Peyer's patch (tissue), 4 donors: ENCODE measurements around the gene CSNK2A1. TPM values are rescaled to one million over a fixed set of nuclear protein-coding genes. Genes with fewer than 3 reads are reported as not detected.

ENCODE experiments used
- DNase-seq, 3 donors: peaks; one replicate each; pipeline ENCODE4 v3.0.0-alpha.2; 2017 to 2019
- H3K27ac ChIP-seq, 4 donors: fragments of 200-600 bp; sonication (generic); one replicate each; pipeline ENCODE4 v1.5.1; 2016 to 2019
- H3K27me3 ChIP-seq, 2 donors: fragments of 200-600 bp; sonication (generic); one replicate each; pipeline ENCODE4 v1.5.1; 2019
- H3K36me3 ChIP-seq, 3 donors: fragments of 200-600 bp; sonication (generic); one replicate each; pipeline ENCODE4 v1.5.1; 2016 to 2019
- H3K4me1 ChIP-seq, 4 donors: fragments of 200-600 bp; sonication (generic); one replicate each; pipeline ENCODE4 v1.5.1; 2016 to 2019
- H3K4me3 ChIP-seq, 4 donors: fragments of 200-600 bp; sonication (generic); 1 replicate in 3 of 4; 2 replicates in 1 of 4; pipeline ENCODE4 v1.5.1; 2016 to 2019; ENCODE audit warnings: mild to moderate bottlenecking in 1 of 4
- H3K9me3 ChIP-seq, 4 donors: fragments of 200-600 bp; sonication (generic); one replicate each; pipeline ENCODE4 v1.5.1; 2016 to 2019; ENCODE audit warnings: mild to moderate bottlenecking in 1 of 4
- POLR2A ChIP-seq, 2 donors: fragments of 450-650 bp; IDR thresholded peaks; one replicate each; pipeline ENCODE4 v1.5.1; 2017; ENCODE audit warnings: antibody characterized with exemption in 2 of 2, mild to moderate bottlenecking in 2 of 2, moderate library complexity in 2 of 2
- total RNA-seq, 4 donors: library from RNA; depleted of rRNA; stranded (reverse); fragments of >200 nt; gene quantifications; one replicate each; pipeline ENCODE4 v1.1.0, GENCODE V29; 2016
- TF ChIP-seq, protein P1 (sequence below), 6 experiments: fragments of 450-650 bp in 4 of 6; fragments of 200-600 bp in 2 of 6; sonication (generic) in 1 of 6; IDR thresholded peaks; one replicate each; pipeline ENCODE4 v1.5.1; 2017 to 2019; ENCODE audit warnings: antibody characterized with exemption in 6 of 6, mild to moderate bottlenecking in 3 of 6, moderate library complexity in 1 of 6

The CSNK2A1 gene
- total RNA-seq, 4 donors from 2014 or later: 60.2 to 105 (median 97.3) TPM

DNA sequence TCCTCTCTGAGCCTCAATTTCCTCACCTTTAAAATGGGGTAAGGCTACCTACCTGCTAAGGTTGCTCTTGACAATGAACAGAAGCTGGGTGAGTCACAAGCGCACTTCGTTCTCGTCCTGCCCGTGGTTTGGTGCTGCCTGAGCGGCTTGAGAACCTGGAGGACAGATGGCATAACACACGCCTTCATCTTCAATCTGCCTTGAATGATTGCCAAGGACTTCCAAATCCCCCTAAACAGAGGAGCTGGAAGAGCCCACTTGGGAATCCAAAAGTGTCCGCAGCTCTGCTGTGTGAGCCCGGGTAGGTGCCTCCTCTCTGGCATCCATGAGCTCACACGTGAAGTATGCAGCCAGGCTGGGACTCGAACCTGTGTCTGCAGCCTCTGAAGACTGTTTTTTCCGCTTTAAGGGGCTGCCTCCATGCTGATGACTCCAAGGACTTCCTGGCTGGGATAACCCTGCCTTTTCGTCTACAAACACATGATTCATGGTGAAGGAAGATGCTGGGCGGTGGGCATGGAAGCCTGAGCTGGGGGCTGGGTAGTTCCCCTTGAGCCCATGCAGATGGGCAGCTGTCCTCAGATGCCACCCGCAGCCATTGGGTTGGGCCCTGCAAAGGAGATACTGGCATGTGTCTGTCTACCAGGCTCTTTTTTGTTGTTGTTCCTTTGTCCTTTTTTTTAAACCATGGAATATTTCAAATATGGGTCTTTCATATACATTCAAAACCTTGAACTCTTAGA, 25.3 kb upstream of the CSNK2A1 start:
- H3K27ac ChIP-seq: no peak overlapping the region
- no peaks in the 10 kb centered on the region for H3K9me3 ChIP-seq
- H3K36me3 ChIP-seq: no peaks in the 10 kb centered on the region
- no peak for TF ChIP-seq POLR2A (IDR thresholded peaks at IDR 0.05)
- TF ChIP-seq, protein P1, sequence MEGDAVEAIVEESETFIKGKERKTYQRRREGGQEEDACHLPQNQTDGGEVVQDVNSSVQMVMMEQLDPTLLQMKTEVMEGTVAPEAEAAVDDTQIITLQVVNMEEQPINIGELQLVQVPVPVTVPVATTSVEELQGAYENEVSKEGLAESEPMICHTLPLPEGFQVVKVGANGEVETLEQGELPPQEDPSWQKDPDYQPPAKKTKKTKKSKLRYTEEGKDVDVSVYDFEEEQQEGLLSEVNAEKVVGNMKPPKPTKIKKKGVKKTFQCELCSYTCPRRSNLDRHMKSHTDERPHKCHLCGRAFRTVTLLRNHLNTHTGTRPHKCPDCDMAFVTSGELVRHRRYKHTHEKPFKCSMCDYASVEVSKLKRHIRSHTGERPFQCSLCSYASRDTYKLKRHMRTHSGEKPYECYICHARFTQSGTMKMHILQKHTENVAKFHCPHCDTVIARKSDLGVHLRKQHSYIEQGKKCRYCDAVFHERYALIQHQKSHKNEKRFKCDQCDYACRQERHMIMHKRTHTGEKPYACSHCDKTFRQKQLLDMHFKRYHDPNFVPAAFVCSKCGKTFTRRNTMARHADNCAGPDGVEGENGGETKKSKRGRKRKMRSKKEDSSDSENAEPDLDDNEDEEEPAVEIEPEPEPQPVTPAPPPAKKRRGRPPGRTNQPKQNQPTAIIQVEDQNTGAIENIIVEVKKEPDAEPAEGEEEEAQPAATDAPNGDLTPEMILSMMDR (IDR thresholded peaks at IDR 0.05): no peak
- H3K4me3 ChIP-seq: no peak overlapping the region
- peak in 1 of 3 donors; percentile 27 for DNase-seq
- H3K27me3 ChIP-seq: peaks cover 0 to 6% of the 10 kb centered on the region in 2 donors
- no peaks in the 10 kb centered on the region for H3K4me1 ChIP-seq

DNA sequence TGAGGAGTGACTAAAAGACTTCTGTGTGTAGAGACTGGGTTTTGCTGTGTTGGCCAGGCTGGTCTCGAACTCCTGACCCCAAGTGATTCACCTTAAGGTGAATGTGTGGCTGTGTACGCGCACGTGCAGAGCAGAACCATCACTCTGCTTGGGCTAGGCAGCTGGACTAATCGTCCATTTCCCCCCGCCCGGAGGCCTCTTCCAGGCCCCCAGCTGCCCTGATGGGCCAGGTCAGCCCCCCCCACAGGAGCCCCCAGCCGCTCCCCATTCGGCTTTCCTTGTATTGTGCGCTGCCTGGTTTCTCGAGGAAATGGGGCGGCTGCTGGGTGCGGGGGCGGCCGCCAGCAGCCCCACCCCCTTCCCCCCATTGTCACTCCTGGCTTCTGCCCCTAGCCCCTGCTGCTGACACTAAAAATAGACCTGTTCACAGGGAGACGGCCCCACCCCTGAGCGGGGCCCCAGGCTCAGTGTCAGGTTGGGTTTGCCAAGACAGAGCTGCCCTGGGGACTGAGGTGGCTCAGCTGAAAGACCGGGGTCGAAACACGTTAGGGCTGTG, 24.6 kb upstream of the CSNK2A1 start:
- TF ChIP-seq, protein P1 (IDR thresholded peaks at IDR 0.05): no peak
- no peak for TF ChIP-seq POLR2A (IDR thresholded peaks at IDR 0.05)
- H3K27ac ChIP-seq: no peak overlapping the region
- peak in 1 of 3 donors; percentile 23 for DNase-seq
- no peaks in the 10 kb centered on the region for H3K36me3 ChIP-seq
- peaks cover 0 to 6% of the 10 kb centered on the region in 2 donors for H3K27me3 ChIP-seq
- H3K9me3 ChIP-seq: no peaks in the 10 kb centered on the region
- H3K4me3 ChIP-seq: no peak overlapping the region
- no peaks in the 10 kb centered on the region for H3K4me1 ChIP-seq

DNA sequence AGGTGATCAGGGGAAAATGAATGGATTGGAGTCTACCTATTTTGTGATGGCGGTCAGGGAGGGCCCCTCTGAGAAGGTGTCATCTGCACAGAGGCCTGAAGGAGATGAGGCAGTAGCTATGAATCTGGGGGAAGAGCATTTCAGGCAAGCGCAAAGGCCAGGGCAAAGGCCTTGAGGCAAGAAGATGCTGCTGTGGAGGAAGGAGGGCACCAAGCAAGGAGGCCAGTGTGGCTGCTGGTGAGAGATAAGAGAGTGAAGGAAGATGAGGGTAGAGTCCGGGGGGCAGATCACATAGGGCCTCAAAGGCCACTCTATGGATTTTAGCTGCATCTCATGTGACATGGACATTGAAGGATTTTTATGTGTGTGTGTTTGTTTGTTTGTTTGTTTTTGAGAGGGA, 20.6 kb upstream of the CSNK2A1 start:
- no peak overlapping the region for H3K4me3 ChIP-seq
- H3K36me3 ChIP-seq: no peaks in the 10 kb centered on the region
- peaks cover 0 to 6% of the 10 kb centered on the region in 2 donors for H3K27me3 ChIP-seq
- TF ChIP-seq, protein P1 (IDR thresholded peaks at IDR 0.05): no peak
- no peak for TF ChIP-seq POLR2A (IDR thresholded peaks at IDR 0.05)
- no peaks in the 10 kb centered on the region for H3K9me3 ChIP-seq
- DNase-seq: peak in 1 of 3 donors; percentile 18
- no peaks in the 10 kb centered on the region for H3K4me1 ChIP-seq
- no peak overlapping the region for H3K27ac ChIP-seq

DNA sequence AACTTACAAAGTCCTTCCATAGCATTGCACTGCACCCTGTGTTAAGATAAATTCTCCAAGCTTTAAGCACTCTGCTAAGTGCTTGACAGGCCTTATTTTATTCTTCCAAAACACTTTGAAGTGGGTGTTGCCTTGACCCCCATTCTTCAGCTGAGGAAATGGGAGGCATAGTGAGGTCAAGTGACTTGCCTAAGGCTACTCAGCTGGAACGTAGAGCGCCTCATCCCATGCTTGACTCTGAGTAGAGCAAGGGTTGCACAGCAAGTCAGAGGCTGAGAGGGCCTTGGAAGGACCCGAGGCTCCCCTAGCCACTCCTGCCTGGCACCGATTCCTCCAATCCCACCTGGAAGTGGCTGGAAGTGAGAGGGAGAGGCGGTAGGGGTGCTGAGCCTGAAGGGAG, 19.6 kb upstream of the CSNK2A1 start:
- H3K4me1 ChIP-seq: no peaks in the 10 kb centered on the region
- no peak for DNase-seq
- no peak overlapping the region for H3K4me3 ChIP-seq
- H3K27me3 ChIP-seq: peaks cover 0 to 4% of the 10 kb centered on the region in 2 donors
- TF ChIP-seq, protein P1 (IDR thresholded peaks at IDR 0.05): no peak
- TF ChIP-seq POLR2A (IDR thresholded peaks at IDR 0.05): no peak
- H3K36me3 ChIP-seq: no peaks in the 10 kb centered on the region
- H3K9me3 ChIP-seq: no peaks in the 10 kb centered on the region
- no peak overlapping the region for H3K27ac ChIP-seq

DNA sequence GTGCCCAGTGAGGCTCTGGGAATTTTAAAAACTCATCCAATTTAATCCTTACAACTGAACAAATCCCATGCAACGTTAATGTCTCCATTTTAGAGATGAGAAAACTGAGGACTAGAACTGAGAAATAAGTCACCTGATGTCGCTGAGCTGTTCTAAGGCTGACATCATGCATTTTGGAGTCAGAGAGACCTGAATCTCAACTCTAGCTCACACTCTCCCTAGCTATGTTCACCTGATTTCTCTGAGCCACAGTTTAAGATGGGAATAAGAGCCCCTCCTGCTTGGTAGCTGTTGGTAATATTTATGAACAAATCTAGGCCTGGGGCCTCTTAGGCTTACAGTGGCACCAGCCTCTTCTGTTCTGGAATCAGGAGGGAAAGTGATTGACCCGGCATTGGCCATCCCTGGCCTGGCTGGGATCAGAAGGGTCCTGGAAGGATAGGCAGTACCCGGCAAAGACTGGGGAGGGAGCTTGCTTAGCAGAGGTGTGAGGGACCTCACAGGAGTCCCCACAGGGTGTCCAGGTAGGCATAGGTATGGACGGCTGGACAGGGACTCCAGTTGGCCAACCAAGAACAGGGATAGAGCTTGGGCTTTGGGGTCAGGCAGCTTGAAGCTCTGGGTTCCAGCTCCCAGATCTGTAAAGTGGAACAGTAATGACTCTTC, 18.8 kb upstream of the CSNK2A1 start:
- H3K27me3 ChIP-seq: no peaks in the 10 kb centered on the region
- DNase-seq: peak in 1 of 3 donors; percentile 18

More for the DNA sequence above, 18.8 kb upstream of the CSNK2A1 start:
- H3K4me1 ChIP-seq: no peaks in the 10 kb centered on the region
- TF ChIP-seq POLR2A (IDR thresholded peaks at IDR 0.05): no peak
- TF ChIP-seq, protein P1 (IDR thresholded peaks at IDR 0.05): no peak
- H3K9me3 ChIP-seq: no peaks in the 10 kb centered on the region
- H3K27ac ChIP-seq: no peak overlapping the region
- H3K4me3 ChIP-seq: no peak overlapping the region
- H3K36me3 ChIP-seq: no peaks in the 10 kb centered on the region
